Psoas muscle (tissue), 8 donors: ENCODE results near the gene ZIC4. TPM values are rescaled to one million over a fixed set of nuclear protein-coding genes. Genes with fewer than 3 reads are reported as not detected.

ENCODE experiments used
- ATAC-seq, 4 donors: fragments of 200-7000 bp; cut with Tn5 transposase; one replicate each; pipeline ENCODE4 v1.9.1; 2020; ENCODE audit warnings: moderate library complexity in 3 of 4, mild to moderate bottlenecking in 2 of 4
- DNase-seq, 2 donors: peaks; one replicate each; pipeline ENCODE4 v3.0.0-alpha.2; 2020
- H3K27ac ChIP-seq: fragments of 200-600 bp; one replicate; pipeline ENCODE4 v1.8.0; 2022
- H3K27me3 ChIP-seq, 3 donors: fragments of 200-600 bp in 1 of 3; one replicate each; pipeline versions ENCODE4 v1.6.1 to v1.8.0; 2013 to 2022; ENCODE audit warnings: low read length in 2 of 3, mild to moderate bottlenecking in 2 of 3, moderate library complexity in 1 of 3; ENCODE audit not compliant: insufficient read depth in 3 of 3
- H3K36me3 ChIP-seq, 2 donors: fragments of 200-600 bp in 1 of 2; one replicate each; pipeline versions ENCODE4 v1.6.1 to v1.8.0; 2013 to 2022; ENCODE audit warnings: low read depth in 1 of 2, mild to moderate bottlenecking in 1 of 2, moderate library complexity in 1 of 2; ENCODE audit not compliant: insufficient read depth in 1 of 2
- H3K4me1 ChIP-seq: fragments of 200-600 bp; one replicate; pipeline ENCODE4 v1.8.0; 2022
- H3K4me3 ChIP-seq: fragments of 200-600 bp; one replicate; pipeline ENCODE4 v1.8.0; 2022; ENCODE audit warnings: mild to moderate bottlenecking
- H3K9me3 ChIP-seq: fragments of 200-600 bp; one replicate; pipeline ENCODE4 v1.8.0; 2022
- CTCF ChIP-seq: fragments of 200-600 bp; IDR thresholded peaks from one replicate; pipeline ENCODE4 v1.8.0; 2022; ENCODE audit warnings: antibody characterized with exemption
- WGBS, 3 donors: extraction: QIAGEN DNeasy Blood & Tissue Kit; methylation state at CpG; one replicate each; pipeline versions ENCODE4 v1.1.6 to v1.1.7; 2013; 5-methylcytosine and 5-hydroxymethylcytosine counted together
- intact Hi-C, 2 donors: fragments of 100-400 bp; cut with DNase I; formaldehyde crosslinking; loops; one replicate each; pipeline versions ENCODE4 v1.11.0 to v1.14.2; 2022
- polyA plus RNA-seq, 3 donors: library from polyadenylated mRNA; stranded (reverse); fragments of 200-250 nt; gene quantifications; one replicate each; pipeline ENCODE4 v1.2.3, GENCODE V29; 2013
- total RNA-seq, 4 donors: library from RNA; stranded (reverse); fragmentation: NEBNext Ultra II Directional in 2 of 4; extraction: Animal tissue kit (Norgen Biotek cat#: 25700) in 2 of 4; gene quantifications; one replicate each; pipeline versions ENCODE4 v1.2.1 to v1.2.4, GENCODE V29; 2021 to 2023
- donor health status: healthy with polysubstance abuse.
- donor health status: DM: no; HTN: no; CAD: no; lungs with moderate emphysema.
- donor health status: Bipolar disorder and iron deficiency.
- donor health status: healthy.
- donor health status: DM: yes; HTN: yes; CAD: no.
- donor health status: DM: no; HTN: no; CAD: no.
- donor health status: DM: no; HTN: no; CAD: no.
- donor health status: DM: yes; HTN: yes; CAD: no.

ZIC4 gene
- total and polyA plus RNA-seq, 7 donors: 0.10 to 1.00 (median 0.46) TPM

DNA sequence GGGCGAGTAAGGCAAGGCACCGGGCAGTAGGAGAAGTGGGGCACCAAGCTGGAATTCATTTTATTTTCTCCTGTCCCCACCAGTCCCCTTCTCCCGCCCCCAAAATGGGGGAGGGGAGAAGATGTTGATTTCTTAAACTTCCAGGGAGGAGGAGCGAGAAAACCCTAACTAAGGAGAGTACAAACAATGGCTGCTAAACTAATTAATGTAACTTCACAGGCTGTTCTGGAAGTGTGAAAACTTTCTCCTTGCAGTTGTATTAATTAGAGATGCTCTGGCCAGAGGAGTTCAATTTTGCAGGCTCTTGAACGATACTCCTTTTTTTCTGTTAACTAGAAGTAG lies 11.5 kb downstream of the ZIC4 start:
- intact Hi-C loops: no loop called here
- no peak for DNase-seq
- no peaks in the 10 kb centered on the region for H3K36me3 ChIP-seq
- H3K27ac ChIP-seq: no peak overlapping the region
- H3K27me3 ChIP-seq: peaks cover 0 to 47% (median 8%) of the 10 kb centered on the region in 3 donors
- no peaks in the 10 kb centered on the region for H3K9me3 ChIP-seq
- WGBS, 3 donors: 41 to 63% (median 58%) methylated on average over 5 of the region's 5 CpGs
- no peaks in the 10 kb centered on the region for H3K4me1 ChIP-seq
- no peak for TF ChIP-seq CTCF
- no peak for ATAC-seq
- H3K4me3 ChIP-seq: peak overlapping the region; percentile 74

GRCh38 chr3:147393943-147394883 lies 12.1 kb downstream of the ZIC4 start:
- H3K27ac ChIP-seq: peak overlapping the region; percentile 72
- WGBS, 3 donors: 27 to 44% (median 32%) methylated on average over 31 of the region's 31 CpGs
- no peaks in the 10 kb centered on the region for H3K36me3 ChIP-seq
- no peaks in the 10 kb centered on the region for H3K9me3 ChIP-seq
- DNase-seq: no peak
- intact Hi-C loops: no loop called here
- peak in 2 of 4 donors; percentile 26 to 37 for ATAC-seq
- H3K4me3 ChIP-seq: peak overlapping the region; percentile 74
- no peak for TF ChIP-seq CTCF
- H3K4me1 ChIP-seq: no peaks in the 10 kb centered on the region
- peaks cover 0 to 51% (median 10%) of the 10 kb centered on the region in 3 donors for H3K27me3 ChIP-seq

DNA sequence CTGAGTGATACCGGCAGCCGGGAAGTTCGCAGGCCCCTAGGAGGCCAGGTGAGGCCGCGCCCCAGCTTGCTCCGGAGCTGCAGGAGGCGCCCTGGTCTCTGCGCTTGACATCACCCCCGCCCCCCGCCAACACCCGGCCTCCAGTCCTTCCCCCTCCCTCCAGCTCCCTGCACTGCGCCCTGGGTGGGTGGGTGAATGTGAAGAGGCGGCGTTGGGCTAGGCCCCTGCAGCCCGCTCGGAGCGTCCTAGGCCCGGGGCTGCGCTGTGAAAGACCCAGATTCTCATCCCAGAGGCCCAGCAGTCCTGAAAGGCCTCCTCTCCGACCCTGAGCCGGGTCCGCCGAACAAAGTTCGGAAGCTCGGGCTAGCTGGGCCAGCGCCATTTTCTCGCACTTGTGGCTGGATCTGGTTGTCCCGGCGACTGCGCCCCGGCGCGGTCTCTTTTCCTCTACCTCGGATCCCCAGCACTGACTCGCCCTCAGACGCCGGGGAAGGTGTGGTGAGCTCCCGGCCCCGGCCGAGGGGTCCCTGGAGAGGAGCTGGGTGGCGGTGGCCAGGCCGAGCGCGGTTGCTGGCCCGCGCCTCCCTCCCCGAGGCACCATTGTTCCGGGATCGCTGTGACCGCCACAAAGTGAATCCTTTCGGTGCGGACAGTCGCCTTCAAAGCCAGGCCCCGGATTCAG lies 12.9 kb downstream of the ZIC4 start:
- 26 to 31% (median 28%) methylated on average over 49 to 54 of the region's 54 CpGs for WGBS, 3 donors
- Histone ChIP-seq H3K4me1 (no peaks in the 10 kb centered on the region), H3K27me3 (peaks cover 0 to 59% (median 14%) of the 10 kb centered on the region in 3 donors), H3K27ac (peak overlapping the region; percentile 72), H3K4me3 (peak overlapping the region; percentile 74), H3K9me3 (no peaks in the 10 kb centered on the region), H3K36me3 (no peaks in the 10 kb centered on the region)
- intact Hi-C loops: no loop called here
- DNase-seq: peak; percentile 53 to 76
- ATAC-seq: peak; percentile 56 to 85 (median 78)
- TF ChIP-seq CTCF: no peak

GRCh38 chr3:147392625-147392946 lies 13.8 kb downstream of the ZIC4 start:
- H3K4me3 ChIP-seq: peak overlapping the region; percentile 74
- no peaks in the 10 kb centered on the region for H3K4me1 ChIP-seq

More at GRCh38 chr3:147392625-147392946, 13.8 kb downstream of the ZIC4 start:
- DNase-seq (no peak), ATAC-seq (peak; percentile 29 to 51 (median 38))
- no peak for TF ChIP-seq CTCF
- 2 to 3% (median 3%) methylated on average over 15 of the region's 15 CpGs for WGBS, 3 donors
- no peaks in the 10 kb centered on the region for H3K9me3 ChIP-seq
- H3K36me3 ChIP-seq: no peaks in the 10 kb centered on the region
- H3K27me3 ChIP-seq: peaks cover 0 to 61% (median 14%) of the 10 kb centered on the region in 3 donors
- peak overlapping the region; percentile 72 for H3K27ac ChIP-seq
- intact Hi-C loops: no loop called here
